Ishikawa (cell line): ENCODE results near the gene GATAD2A.

ENCODE experiments used
- CEBPB ChIP-seq: IDR thresholded peaks from 2 replicates; pipeline ENCODE4 v1.6.1; 2012
- CREB1 ChIP-seq: IDR thresholded peaks from 2 replicates; pipeline ENCODE4 v1.6.1; 2012; ENCODE audit warnings: low read depth
- EGR1 ChIP-seq: IDR thresholded peaks from 2 replicates; pipeline ENCODE4 v1.6.1; 2012
- EP300 ChIP-seq: IDR thresholded peaks from 2 replicates; pipeline ENCODE4 v1.6.1; 2012; ENCODE audit warnings: borderline replicate concordance
- FOXM1 ChIP-seq: IDR thresholded peaks from 2 replicates; pipeline ENCODE4 v1.6.1; 2012; ENCODE audit warnings: low read depth, borderline replicate concordance
- NFIC ChIP-seq: IDR thresholded peaks from 2 replicates; pipeline ENCODE4 v1.6.1; 2012
- RAD21 ChIP-seq: IDR thresholded peaks from 2 replicates; pipeline ENCODE4 v1.6.1; 2012; ENCODE audit warnings: low read depth
- TAF1 ChIP-seq: IDR thresholded peaks from 2 replicates; pipeline ENCODE4 v1.6.1; 2012; ENCODE audit warnings: low read depth, mild to moderate bottlenecking
- TCF12 ChIP-seq: IDR thresholded peaks from 2 replicates; pipeline ENCODE4 v1.6.1; 2012; ENCODE audit warnings: low read depth
- TEAD4 ChIP-seq: IDR thresholded peaks from 2 replicates; pipeline ENCODE4 v1.6.1; 2012
- USF1 ChIP-seq: IDR thresholded peaks from 2 replicates; pipeline ENCODE4 v1.6.1; 2012
- YY1 ChIP-seq: IDR thresholded peaks from 2 replicates; pipeline ENCODE4 v1.6.1; 2012; ENCODE audit warnings: low read depth
- ZBTB7A ChIP-seq: IDR thresholded peaks from 2 replicates; pipeline ENCODE4 v1.6.1; 2012; ENCODE audit warnings: low read depth
- TF ChIP-seq, protein P1 (sequence below): IDR thresholded peaks from 2 replicates; pipeline ENCODE4 v1.6.1; 2012
- TF ChIP-seq, protein P2 (sequence below): IDR thresholded peaks from 2 replicates; pipeline ENCODE4 v1.6.1; 2012; ENCODE audit warnings: low read depth, mild to moderate bottlenecking

The GATAD2A gene

GRCh38 chr19:19423322-19423721 lies 17.8 kb downstream of the GATAD2A start:
- TF ChIP-seq EP300 (no peak), NFIC (no peak), CEBPB (no peak), FOXM1 (no peak), TAF1 (no peak), USF1 (no peak), TEAD4 (no peak), RAD21 (no peak), EGR1 (no peak), YY1 (no peak), CREB1 (no peak), ZBTB7A (no peak), TCF12 (no peak)
- TF ChIP-seq, protein P1, sequence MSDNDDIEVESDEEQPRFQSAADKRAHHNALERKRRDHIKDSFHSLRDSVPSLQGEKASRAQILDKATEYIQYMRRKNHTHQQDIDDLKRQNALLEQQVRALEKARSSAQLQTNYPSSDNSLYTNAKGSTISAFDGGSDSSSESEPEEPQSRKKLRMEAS, result no peak
- TF ChIP-seq, protein P2, sequence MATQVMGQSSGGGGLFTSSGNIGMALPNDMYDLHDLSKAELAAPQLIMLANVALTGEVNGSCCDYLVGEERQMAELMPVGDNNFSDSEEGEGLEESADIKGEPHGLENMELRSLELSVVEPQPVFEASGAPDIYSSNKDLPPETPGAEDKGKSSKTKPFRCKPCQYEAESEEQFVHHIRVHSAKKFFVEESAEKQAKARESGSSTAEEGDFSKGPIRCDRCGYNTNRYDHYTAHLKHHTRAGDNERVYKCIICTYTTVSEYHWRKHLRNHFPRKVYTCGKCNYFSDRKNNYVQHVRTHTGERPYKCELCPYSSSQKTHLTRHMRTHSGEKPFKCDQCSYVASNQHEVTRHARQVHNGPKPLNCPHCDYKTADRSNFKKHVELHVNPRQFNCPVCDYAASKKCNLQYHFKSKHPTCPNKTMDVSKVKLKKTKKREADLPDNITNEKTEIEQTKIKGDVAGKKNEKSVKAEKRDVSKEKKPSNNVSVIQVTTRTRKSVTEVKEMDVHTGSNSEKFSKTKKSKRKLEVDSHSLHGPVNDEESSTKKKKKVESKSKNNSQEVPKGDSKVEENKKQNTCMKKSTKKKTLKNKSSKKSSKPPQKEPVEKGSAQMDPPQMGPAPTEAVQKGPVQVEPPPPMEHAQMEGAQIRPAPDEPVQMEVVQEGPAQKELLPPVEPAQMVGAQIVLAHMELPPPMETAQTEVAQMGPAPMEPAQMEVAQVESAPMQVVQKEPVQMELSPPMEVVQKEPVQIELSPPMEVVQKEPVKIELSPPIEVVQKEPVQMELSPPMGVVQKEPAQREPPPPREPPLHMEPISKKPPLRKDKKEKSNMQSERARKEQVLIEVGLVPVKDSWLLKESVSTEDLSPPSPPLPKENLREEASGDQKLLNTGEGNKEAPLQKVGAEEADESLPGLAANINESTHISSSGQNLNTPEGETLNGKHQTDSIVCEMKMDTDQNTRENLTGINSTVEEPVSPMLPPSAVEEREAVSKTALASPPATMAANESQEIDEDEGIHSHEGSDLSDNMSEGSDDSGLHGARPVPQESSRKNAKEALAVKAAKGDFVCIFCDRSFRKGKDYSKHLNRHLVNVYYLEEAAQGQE, result no peak

- no peak for TF ChIP-seq EGR1
- TF ChIP-seq, protein P2, result no peak
- TF ChIP-seq EP300, result no peak
- TF ChIP-seq ZBTB7A, result no peak
- no peak for TF ChIP-seq NFIC
- no peak for TF ChIP-seq RAD21
- TF ChIP-seq, protein P1, result no peak
- no peak for TF ChIP-seq CREB1
- TF ChIP-seq CEBPB, result no peak
- no peak for TF ChIP-seq YY1
- TF ChIP-seq USF1, result no peak
- no peak for TF ChIP-seq TCF12
- no peak for TF ChIP-seq FOXM1
- TF ChIP-seq TEAD4, result no peak
- no peak for TF ChIP-seq TAF1
Observed at GRCh38 chr19:19425170-19425875, 19.8 kb downstream of the GATAD2A start.

GRCh38 chr19:19426216-19426615 lies 20.7 kb downstream of the GATAD2A start:
- TF ChIP-seq RAD21 (no peak), ZBTB7A (no peak), EP300 (no peak), CEBPB (no peak), EGR1 (no peak), TAF1 (no peak), YY1 (no peak)
- TF ChIP-seq, protein P2, result no peak
- TF ChIP-seq, protein P1, result no peak

DNA sequence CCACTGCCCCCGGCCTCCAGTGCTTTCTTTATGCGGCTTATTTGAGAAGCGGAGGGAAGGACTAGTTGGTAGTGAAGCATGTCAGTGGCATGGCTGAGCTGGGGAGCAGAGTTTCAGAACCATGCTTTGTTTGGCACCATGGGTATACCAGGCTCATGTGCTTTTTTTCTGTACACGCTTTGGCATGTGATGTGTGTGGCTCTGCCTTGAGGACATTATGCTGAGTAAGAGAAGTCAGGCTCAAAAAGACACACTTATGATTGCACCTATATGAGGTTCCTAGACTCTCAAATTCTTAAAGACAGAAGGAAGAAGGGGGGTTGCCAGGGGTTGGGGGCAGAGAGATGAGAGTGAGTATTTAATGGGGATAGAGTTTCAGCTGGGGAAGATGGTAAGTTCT lies 21.3 kb downstream of the GATAD2A start:
- TF ChIP-seq FOXM1 (no peak), TAF1 (no peak), CREB1 (no peak), EP300 (no peak), EGR1 (no peak), USF1 (no peak), ZBTB7A (no peak), NFIC (no peak), RAD21 (no peak), TCF12 (no peak), TEAD4 (no peak), YY1 (no peak), CEBPB (no peak)
- TF ChIP-seq, protein P2, result no peak
- TF ChIP-seq, protein P1, result no peak
